Fibroblast of skin of right biceps (primary cell): ENCODE results near the gene DNAJC25.

ENCODE experiments used
- DNase-seq: peaks from one replicate; pipeline ENCODE4 v3.0.0-alpha.2; 2013

The DNAJC25 gene

GRCh38 chr9:111674319-111674718 lies 43.2 kb downstream of the DNAJC25 start:
- DNase-seq, result no peak

GRCh38 chr9:111676116-111676515 lies 45.0 kb downstream of the DNAJC25 start:
- no peak for DNase-seq

- no peak for DNase-seq
These were observed 47.2 kb downstream of the DNAJC25 start for GRCh38 chr9:111678293-111678692.

GRCh38 chr9:111679199-111679598 lies 48.1 kb downstream of the DNAJC25 start:
- no peak for DNase-seq

- DNase-seq, result no peak
These were observed 52.3 kb downstream of the DNAJC25 start for GRCh38 chr9:111683392-111683791.

- DNase-seq, result peak; percentile 49
These were observed 60.7 kb downstream of the DNAJC25 start for GRCh38 chr9:111691672-111692329.

- no peak for DNase-seq
These were observed 65.7 kb downstream of the DNAJC25 start for GRCh38 chr9:111696796-111697195.

- DNase-seq, result no peak
These were observed 69.6 kb downstream of the DNAJC25 start for GRCh38 chr9:111700776-111701175.
